H1 (cell line): ENCODE data around the gene NTN5. TPM values are rescaled to one million over a fixed set of nuclear protein-coding genes. Genes with fewer than 3 reads are reported as not detected.

Source experiments
- CTCF ChIA-PET: fragments of 300-600 bp; sonication (Branson Sonifier 250); formaldehyde crosslinking; loops from one replicate; lab custom pipeline; 2021; ENCODE audit not compliant: partially characterized antibody; lab: Charles Lee
- POLR2A ChIA-PET: fragments of 300-600 bp; sonication (Branson Sonifier 250); formaldehyde crosslinking; loops from one replicate; lab custom pipeline; 2021; ENCODE audit warnings: inconsistent platforms; ENCODE audit not compliant: partially characterized antibody; lab: Charles Lee
- DNase-seq, 2 experiments: peaks; one replicate each; pipeline versions ENCODE4 v3.0.0 to v3.0.0-alpha.2; 2010 to 2022; ENCODE audit warnings: low spot score in 2 of 2, low read depth in 1 of 2, mixed read lengths in 1 of 2
- FAIRE-seq: peaks from 2 replicates; lab custom pipeline; 2011; peaks lifted over from hg19 to GRCh38; lab: Jason Lieb, UNC
- H2AFZ ChIP-seq: 2 replicates; pipeline ENCODE4 v1.8.1; 2012; ENCODE audit warnings: low read length, inconsistent platforms
- H2AK5ac ChIP-seq: 2 replicates; pipeline ENCODE4 v1.6.1; 2013; ENCODE audit warnings: low read depth, low read length
- H2BK120ac ChIP-seq: replicated peaks from 2 replicates; pipeline ENCODE3; 2013; ENCODE audit warnings: low read depth, low read length, inconsistent platforms
- H2BK12ac ChIP-seq: 2 replicates; pipeline ENCODE4 v1.6.1; 2013; ENCODE audit warnings: low read depth, low read length
- H2BK15ac ChIP-seq: 2 replicates; pipeline ENCODE4 v1.6.1; 2013; ENCODE audit warnings: low read length
- H2BK20ac ChIP-seq: 2 replicates; pipeline ENCODE4 v1.6.1; 2013; ENCODE audit warnings: low read length
- H2BK5ac ChIP-seq: 2 replicates; pipeline ENCODE4 v1.6.1; 2013; ENCODE audit warnings: low read depth, low read length
- H3K14ac ChIP-seq: 2 replicates; pipeline ENCODE4 v1.6.1; 2013; ENCODE audit warnings: inconsistent platforms; ENCODE audit not compliant: insufficient read length
- H3K18ac ChIP-seq: 2 replicates; pipeline ENCODE4 v1.6.1; 2013; ENCODE audit warnings: low read length; ENCODE audit errors: extremely low read depth
- H3K23ac ChIP-seq: 2 replicates; pipeline ENCODE4 v1.6.1; 2013; ENCODE audit warnings: inconsistent platforms; ENCODE audit not compliant: insufficient read length
- H3K23me2 ChIP-seq: 2 replicates; pipeline ENCODE4 v1.6.1; 2013; ENCODE audit warnings: low read depth, low read length
- H3K27ac ChIP-seq: 2 replicates; pipeline ENCODE4 v1.6.1; 2011; ENCODE audit warnings: low read depth, low read length, inconsistent platforms
- H3K27me3 ChIP-seq, 4 experiments: replicated peaks in 1 of 4; 1 replicate in 1 of 4; 2 replicates in 3 of 4; pipeline versions ENCODE4 v1.6.1 to v1.8.1; 2011 to 2013; ENCODE audit warnings: low read length in 3 of 4, mild to moderate bottlenecking in 3 of 4, inconsistent platforms in 2 of 4, mixed read lengths in 2 of 4, moderate library complexity in 1 of 4; ENCODE audit not compliant: control insufficient read depth in 3 of 4, insufficient read depth in 3 of 4; ENCODE audit errors: extremely low read depth in 1 of 4
- H3K36me3 ChIP-seq, 4 experiments: 2 replicates each; pipeline versions ENCODE4 v1.6.1 to v1.8.1; 2011 to 2013; ENCODE audit warnings: mild to moderate bottlenecking in 4 of 4, low read length in 3 of 4, moderate library complexity in 2 of 4, control low read depth in 1 of 4, inconsistent platforms in 1 of 4; ENCODE audit not compliant: insufficient read depth in 4 of 4, control insufficient read depth in 2 of 4
- H3K4ac ChIP-seq: replicated peaks from 2 replicates; pipeline ENCODE3; 2013; ENCODE audit warnings: low read length, low read depth, mixed read lengths, inconsistent platforms; ENCODE audit not compliant: insufficient read length
- H3K4me1 ChIP-seq, 4 experiments: replicated peaks in 1 of 4; 1 replicate in 1 of 4; 2 replicates in 3 of 4; pipeline versions ENCODE4 v1.6.1 to v1.8.1; 2011 to 2013; ENCODE audit warnings: low read length in 3 of 4, inconsistent platforms in 2 of 4, mixed read lengths in 1 of 4; ENCODE audit not compliant: insufficient read depth in 4 of 4, control insufficient read depth in 3 of 4
- H3K4me2 ChIP-seq, 2 experiments: 2 replicates each; pipeline versions ENCODE4 v1.6.1 to v1.8.1; 2011 to 2013; ENCODE audit warnings: low read depth in 2 of 2, low read length in 2 of 2, control low read depth in 1 of 2, inconsistent platforms in 1 of 2, mild to moderate bottlenecking in 1 of 2; ENCODE audit not compliant: insufficient read depth in 1 of 2
- H3K4me3 ChIP-seq, 4 experiments: fragments of 200-600, 300-600 bp in 1 of 4; sonication (generic), shearing (Covaris generic), sonication (Bioruptor Twin) in 1 of 4; 2 replicates each; pipeline versions ENCODE4 v1.5.1 to v1.8.1; 2011 to 2016; ENCODE audit warnings: low read length in 4 of 4, low read depth in 3 of 4, control low read depth in 2 of 4, inconsistent platforms in 2 of 4, mild to moderate bottlenecking in 2 of 4, mixed read lengths in 1 of 4, moderate library complexity in 1 of 4; ENCODE audit not compliant: insufficient read depth in 2 of 4; ENCODE audit errors: extremely low read depth in 1 of 4
- H3K56ac ChIP-seq: replicated peaks from 2 replicates; pipeline ENCODE3; 2013; ENCODE audit warnings: low read depth, mild to moderate bottlenecking, mixed read lengths, low read length, inconsistent platforms; ENCODE audit not compliant: insufficient read length
- H3K79me1 ChIP-seq: 2 replicates; pipeline ENCODE4 v1.6.1; 2013; ENCODE audit warnings: low read depth, low read length, control low read depth
- H3K79me2 ChIP-seq, 2 experiments: 2 replicates each; pipeline versions ENCODE4 v1.6.1 to v1.8.1; 2012 to 2013; ENCODE audit warnings: low read length in 2 of 2, mild to moderate bottlenecking in 2 of 2, inconsistent platforms in 1 of 2; ENCODE audit not compliant: insufficient read depth in 2 of 2, control insufficient read depth in 1 of 2
- H3K9ac ChIP-seq, 4 experiments: replicated peaks in 1 of 4; 1 replicate in 1 of 4; 2 replicates in 3 of 4; pipeline versions ENCODE4 v1.6.1 to v1.8.1; 2011 to 2013; ENCODE audit warnings: low read depth in 3 of 4, low read length in 3 of 4, control low read depth in 2 of 4, mild to moderate bottlenecking in 2 of 4, moderate library complexity in 2 of 4, inconsistent platforms in 1 of 4; ENCODE audit errors: extremely low read depth in 1 of 4
- H3K9me3 ChIP-seq, 2 experiments: 2 replicates each; pipeline versions ENCODE4 v1.6.1 to v1.8.1; 2012 to 2013; ENCODE audit warnings: mild to moderate bottlenecking in 2 of 2, moderate library complexity in 2 of 2, control low read depth in 1 of 2, inconsistent platforms in 1 of 2, low read depth in 1 of 2, low read length in 1 of 2, mixed read lengths in 1 of 2; ENCODE audit not compliant: insufficient read depth in 2 of 2
- H4K20me1 ChIP-seq, 2 experiments: replicated peaks in 1 of 2; 2 replicates each; pipeline versions ENCODE3 to v1.8.1; 2011 to 2013; ENCODE audit warnings: inconsistent platforms in 2 of 2, low read length in 2 of 2, mild to moderate bottlenecking in 1 of 2; ENCODE audit not compliant: insufficient read depth in 2 of 2, control insufficient read depth in 1 of 2
- H4K5ac ChIP-seq: 2 replicates; pipeline ENCODE4 v1.6.1; 2013; ENCODE audit warnings: low read length, low read depth, mixed read lengths, inconsistent platforms; ENCODE audit not compliant: insufficient read length
- H4K8ac ChIP-seq: 2 replicates; pipeline ENCODE4 v1.8.0; 2013; ENCODE audit warnings: mild to moderate bottlenecking, moderate library complexity, low read length, inconsistent platforms; ENCODE audit not compliant: insufficient read depth; ENCODE audit errors: extremely low read depth
- H4K91ac ChIP-seq: replicated peaks from 2 replicates; pipeline ENCODE3; 2013; ENCODE audit warnings: low read length, mixed read lengths, inconsistent platforms; ENCODE audit not compliant: insufficient read length
- BCL11A ChIP-seq, 2 experiments: IDR thresholded peaks; one replicate each; pipeline ENCODE4 v1.6.1; 2011; ENCODE audit warnings: low read depth in 2 of 2, low read length in 2 of 2, mild to moderate bottlenecking in 2 of 2
- BRCA1 ChIP-seq: IDR thresholded peaks from 2 replicates; pipeline ENCODE4 v1.6.1; 2012; ENCODE audit warnings: low read depth, low read length, improper control_type of control experiment
- CHD2 ChIP-seq: IDR thresholded peaks from 2 replicates; pipeline ENCODE4 v1.6.1; 2012; ENCODE audit warnings: low read length, improper control_type of control experiment
- EGR1 ChIP-seq: IDR thresholded peaks from 2 replicates; pipeline ENCODE4 v1.6.1; 2011; ENCODE audit warnings: low read depth, low read length, borderline replicate concordance
- GABPA ChIP-seq: IDR thresholded peaks from 2 replicates; pipeline ENCODE4 v1.6.1; 2011; ENCODE audit warnings: mild to moderate bottlenecking, low read length, moderate library complexity, borderline replicate concordance; ENCODE audit not compliant: insufficient read depth
- RAD21 ChIP-seq, 2 experiments: IDR thresholded peaks in 1 of 2; conservative IDR thresholded peaks in 1 of 2; 2 replicates each; pipeline ENCODE4 v1.6.1; 2011; ENCODE audit warnings: low read depth in 2 of 2, low read length in 2 of 2, improper control_type of control experiment in 1 of 2, inconsistent platforms in 1 of 2, mild to moderate bottlenecking in 1 of 2, moderate library complexity in 1 of 2
- SIN3A ChIP-seq, 2 experiments: IDR thresholded peaks in 1 of 2; conservative IDR thresholded peaks in 1 of 2; 2 replicates each; pipeline ENCODE4 v1.6.1; 2011 to 2012; ENCODE audit warnings: low read length in 2 of 2, improper control_type of control experiment in 1 of 2, low read depth in 1 of 2, mild to moderate bottlenecking in 1 of 2
- SIRT6 ChIP-seq: IDR thresholded peaks from one replicate; pipeline ENCODE4 v1.7.1; 2012; ENCODE audit warnings: low read length, inconsistent platforms
- SIX5 ChIP-seq: IDR thresholded peaks from 2 replicates; pipeline ENCODE4 v1.6.1; 2011; ENCODE audit warnings: mild to moderate bottlenecking, low read depth, low read length
- SP1 ChIP-seq: IDR thresholded peaks from 2 replicates; pipeline ENCODE4 v1.6.1; 2011; ENCODE audit warnings: low read depth, low read length
- TAF1 ChIP-seq: IDR thresholded peaks from 2 replicates; pipeline ENCODE4 v1.6.1; 2011; ENCODE audit warnings: mild to moderate bottlenecking, low read depth, low read length
- WGBS, 2 experiments: shearing (Covaris generic) in 1 of 2; methylation state at CpG; one replicate each; pipeline versions ENCODE4 v1.1.6 to v1.1.7; 2013 to 2015; ENCODE audit warnings: low lambda C conversion rate in 2 of 2, mixed read lengths in 2 of 2, inconsistent platforms in 1 of 2, low coverage in 1 of 2, missing lambda C conversion rate in 1 of 2; ENCODE audit not compliant: insufficient replicate concordance in 2 of 2, insufficient coverage in 1 of 2, insufficient read length in 1 of 2; ENCODE audit errors: extremely low coverage in 1 of 2, missing lambda C conversion rate in 1 of 2; 5-methylcytosine and 5-hydroxymethylcytosine counted together
- polyA plus RNA-seq, 7 experiments: library from polyadenylated mRNA; depleted of rRNA in 3 of 7; stranded (reverse) in 5 of 7; unstranded in 2 of 7; fragments of >200 nt in 5 of 7; fragments of 200-250 nt in 2 of 7; gene quantifications; 1 replicate in 5 of 7; 2 replicates in 1 of 7; 4 replicates in 1 of 7; pipeline versions ENCODE4 v1.2.1 to v1.2.3, GENCODE V29; 2011 to 2013; ENCODE audit warnings: missing spikeins in 2 of 7, mixed read lengths in 2 of 7
- total RNA-seq: library from RNA; stranded (reverse); fragmentation: NEBNext Ultra II Directional; extraction: Animal tissue kit (Norgen Biotek cat#: 25700); gene quantifications from 2 replicates; pipeline ENCODE4 v1.2.1, GENCODE V29; 2021

NTN5 gene
- total and polyA plus RNA-seq, 2 of the 8 experiments (the other 6 are each of a cell fraction or from before 2014, with no cell fraction given), result 0.47 to 0.85 TPM

- Histone ChIP-seq H4K20me1 (peaks cover 25 to 39% of the 10 kb centered on the region in 2 experiments), H2AK5ac (no peak overlapping the region), H3K23me2 (peaks cover 4% of the 10 kb centered on the region; the same call in 1 of the 2 replicates), H3K79me1 (peaks cover 4% of the 10 kb centered on the region; the same call in 1 of the 2 replicates), H4K91ac (no peak overlapping the region), H3K9me3 (no peaks in the 10 kb centered on the region), H2BK5ac (0 out of 2 replicates have a peak overlapping the region, but pooled peaks have one; percentile 3), H4K8ac (no peak overlapping the region), H3K4me2 (peak overlapping the region; percentile 64 to 84), H3K27ac (0 out of 2 replicates have a peak overlapping the region, but pooled peaks have one; percentile 18), H2AFZ (no peak overlapping the region), H3K36me3 (peaks cover 17 to 32% (median 21%) of the 10 kb centered on the region in 4 experiments), H2BK12ac (no peak overlapping the region), H2BK20ac (no peak overlapping the region), H3K56ac (no peak overlapping the region), H3K23ac (no peak overlapping the region), H3K18ac (no peak overlapping the region), H3K14ac (no peak overlapping the region), H3K9ac (peak overlapping the region in 3 of 4 experiments; percentile 94 to 98 (median 95); a peak in 5 of 7 replicates), H3K27me3 (no peaks in the 10 kb centered on the region), H2BK120ac (no peak overlapping the region), H3K4me3 (peak overlapping the region; percentile 83 to 97 (median 94); a peak in 7 of 8 replicates), H4K5ac (no peak overlapping the region), H3K79me2 (peaks cover 20 to 31% of the 10 kb centered on the region in 2 experiments), H3K4ac (no peak overlapping the region), H3K4me1 (peaks cover 3 to 45% (median 36%) of the 10 kb centered on the region in 4 experiments), H2BK15ac (no peak overlapping the region)
- FAIRE-seq (no peak), DNase-seq (no peak)
- WGBS, 2 experiments, result 94% methylated on average over 14 of the region's 18 CpGs; no CpG with 5 or more reads in 1 of the 2 experiments
- POLR2A ChIA-PET, result interaction anchor here (0.6 to 30.9 kb wide), 21 partner anchors 5 to 227 kb away, joined by 3 to 788 read pairs (median 5); partner anchors contain the start of genes CA11, DBP, FAM83E and FUT2
- CTCF ChIA-PET, result interaction anchor here (1.0 to 7.2 kb wide), 5 partner anchors 8 to 165 kb away, joined by 3 to 37 read pairs (median 3); no protein-coding TSS in a partner anchor
- TF ChIP-seq GABPA (no peak), TAF1 (0 out of 2 replicates have a peak, but pooled peaks have one; percentile 10), SIX5 (no peak; the same call in 1 of the 2 replicates), BCL11A (IDR thresholded peaks at IDR 0.05; ENCODE audit: low read depth in 2 of 2, low read length in 2 of 2) (no peak), EGR1 (no peak), RAD21 (IDR thresholded peaks at IDR 0.05 in 1 of 2, conservative IDR thresholded peaks at IDR 0.05 in 1 of 2; ENCODE audit: low read depth in 2 of 2, low read length in 2 of 2) (no peak), BRCA1 (no peak), SIN3A (conservative IDR thresholded peaks at IDR 0.05 in 1 of 2, IDR thresholded peaks at IDR 0.05 in 1 of 2; ENCODE audit: low read depth in 1 of 2, low read length in 2 of 2) (no peak), CHD2 (no peak), SP1 (no peak), SIRT6 (no peak)
Observed at GRCh38 chr19:48617146-48617937, 55.5 kb downstream of the NTN5 start.
